Measurements from ENCODE around the gene CLDN15. TPM values are rescaled to one million over a fixed set of nuclear protein-coding genes. Genes with fewer than 3 reads are reported as not detected.

Gene CLDN15
- total RNA-seq, 1 experiment from 2014 or later: 6.5 TPM

GRCh38 chr7:101217388-101218235, 20.0 kb downstream of the CLDN15 start, which contains the start of the genes PLOD3 and ZNHIT1 (continued):
- TF ChIP-seq ZNF512 (CRISPR knock-in tag; IDR thresholded peaks at IDR 0.05; ENCODE audit: borderline replicate concordance) (no peak), NFYB (CRISPR knock-in tag; conservative IDR thresholded peaks at IDR 0.05; ENCODE audit: low read depth) (no peak), USF2 (CRISPR knock-in tag; IDR thresholded peaks at IDR 0.05) (no peak), TCF7 (CRISPR knock-in tag; IDR thresholded peaks at IDR 0.05; ENCODE audit: low read depth) (no peak), ZNF396 (CRISPR knock-in tag; IDR thresholded peaks at IDR 0.05; ENCODE audit: borderline replicate concordance) (no peak), ATF6 (CRISPR knock-in tag; IDR thresholded peaks at IDR 0.05) (no peak), PRRX2 (CRISPR knock-in tag; IDR thresholded peaks at IDR 0.05) (no peak), MYBL2 (CRISPR knock-in tag; IDR thresholded peaks at IDR 0.05) (no peak), ZNF423 (CRISPR knock-in tag; IDR thresholded peaks at IDR 0.05) (no peak), FOXK1 (CRISPR knock-in tag; IDR thresholded peaks at IDR 0.05) (peak; percentile 22; the same call in 1 of the 2 replicates), ZBTB21 (CRISPR knock-in tag; IDR thresholded peaks at IDR 0.05; ENCODE audit: borderline replicate concordance) (no peak), NR2C2 (CRISPR knock-in tag; IDR thresholded peaks at IDR 0.05) (no peak), ZNF425 (CRISPR knock-in tag; conservative IDR thresholded peaks at IDR 0.05) (no peak), ZNF232 (CRISPR knock-in tag; IDR thresholded peaks at IDR 0.05) (no peak), ZNF121 (CRISPR knock-in tag; IDR thresholded peaks at IDR 0.05) (no peak), ZNF281 (CRISPR knock-in tag; IDR thresholded peaks at IDR 0.05) (peak; percentile 37; the same call in 1 of the 2 replicates), ELF4 (CRISPR knock-in tag; IDR thresholded peaks at IDR 0.05; ENCODE audit: low read depth) (no peak), ATF1 (CRISPR knock-in tag; IDR thresholded peaks at IDR 0.05) (no peak), CREM (CRISPR knock-in tag; IDR thresholded peaks at IDR 0.05) (no peak), MAX (CRISPR knock-in tag; IDR thresholded peaks at IDR 0.05) (no peak; the same call in 1 of the 2 replicates), IRF1 (CRISPR knock-in tag; IDR thresholded peaks at IDR 0.05) (no peak), MLX (CRISPR knock-in tag; IDR thresholded peaks at IDR 0.05) (no peak), ZNF219 (CRISPR knock-in tag; IDR thresholded peaks at IDR 0.05; ENCODE audit: borderline replicate concordance) (no peak), E2F1 (CRISPR knock-in tag; IDR thresholded peaks at IDR 0.05) (no peak), JAZF1 (CRISPR knock-in tag; IDR thresholded peaks at IDR 0.05) (no peak), NFE2L1 (CRISPR knock-in tag; IDR thresholded peaks at IDR 0.05) (no peak), GABPB1 (CRISPR knock-in tag; IDR thresholded peaks at IDR 0.05) (peak; percentile 13; the same call in 1 of the 2 replicates)

Measured in WTC11 (cell line).